ENCODE data around the gene CUL5.
A peak's percentile ranks its signal among the peaks of the same experiment; 100 is the strongest.
"Not testable (repeated sequence)": the region's sequence is repeated elsewhere in the genome, so short reads cannot be mapped to it uniquely, and the experiment has no call there.

The CUL5 gene

DNA sequence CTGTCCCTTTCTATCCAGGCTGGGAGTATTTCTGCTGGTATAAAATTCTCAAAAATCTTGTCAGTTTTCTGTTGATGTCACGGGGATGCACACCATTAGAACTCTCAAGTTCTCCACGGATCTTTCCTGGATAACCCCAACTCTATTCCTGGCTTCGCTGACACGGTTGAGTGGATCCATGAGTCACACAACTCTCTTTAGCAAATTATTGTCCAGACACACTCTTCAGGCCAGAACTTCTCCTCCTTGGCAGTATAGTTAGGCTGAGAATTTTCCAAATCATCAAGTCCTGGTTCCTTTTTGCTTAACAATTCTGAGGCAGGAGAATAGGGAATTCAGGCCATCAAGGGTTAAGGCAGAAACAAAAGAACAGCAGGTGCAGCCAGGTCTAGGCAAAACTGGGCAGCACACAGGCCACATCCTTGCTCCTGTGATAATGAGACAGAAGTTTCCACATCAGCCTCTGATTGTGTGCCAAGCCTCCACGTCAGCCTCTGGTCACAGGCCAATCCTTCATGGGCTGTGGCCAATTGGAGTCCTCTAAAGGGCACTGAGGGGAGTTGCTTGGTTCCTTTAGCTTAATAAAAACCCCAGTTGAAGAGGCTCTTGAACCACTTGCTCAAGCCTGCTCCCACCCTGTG lies 106.9 kb downstream of the CUL5 start:
- TF ChIP-seq, protein P1, sequence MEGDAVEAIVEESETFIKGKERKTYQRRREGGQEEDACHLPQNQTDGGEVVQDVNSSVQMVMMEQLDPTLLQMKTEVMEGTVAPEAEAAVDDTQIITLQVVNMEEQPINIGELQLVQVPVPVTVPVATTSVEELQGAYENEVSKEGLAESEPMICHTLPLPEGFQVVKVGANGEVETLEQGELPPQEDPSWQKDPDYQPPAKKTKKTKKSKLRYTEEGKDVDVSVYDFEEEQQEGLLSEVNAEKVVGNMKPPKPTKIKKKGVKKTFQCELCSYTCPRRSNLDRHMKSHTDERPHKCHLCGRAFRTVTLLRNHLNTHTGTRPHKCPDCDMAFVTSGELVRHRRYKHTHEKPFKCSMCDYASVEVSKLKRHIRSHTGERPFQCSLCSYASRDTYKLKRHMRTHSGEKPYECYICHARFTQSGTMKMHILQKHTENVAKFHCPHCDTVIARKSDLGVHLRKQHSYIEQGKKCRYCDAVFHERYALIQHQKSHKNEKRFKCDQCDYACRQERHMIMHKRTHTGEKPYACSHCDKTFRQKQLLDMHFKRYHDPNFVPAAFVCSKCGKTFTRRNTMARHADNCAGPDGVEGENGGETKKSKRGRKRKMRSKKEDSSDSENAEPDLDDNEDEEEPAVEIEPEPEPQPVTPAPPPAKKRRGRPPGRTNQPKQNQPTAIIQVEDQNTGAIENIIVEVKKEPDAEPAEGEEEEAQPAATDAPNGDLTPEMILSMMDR (IDR thresholded peaks at IDR 0.05), result no peak
- Histone ChIP-seq H3K9me3 (no peaks in the 10 kb centered on the region), H3K27me3 (no peaks in the 10 kb centered on the region), H3K4me3 (ENCODE audit: low read depth in 1 of 2, low read length in 1 of 2) (no peak overlapping the region), H3K36me3 (no peaks in the 10 kb centered on the region), H3K27ac (no peak overlapping the region), H3K4me1 (ENCODE audit: control insufficient read depth in 1 of 2, insufficient read depth in 1 of 2, low read depth in 1 of 2, low read length in 1 of 2) (no peaks in the 10 kb centered on the region)

DNA sequence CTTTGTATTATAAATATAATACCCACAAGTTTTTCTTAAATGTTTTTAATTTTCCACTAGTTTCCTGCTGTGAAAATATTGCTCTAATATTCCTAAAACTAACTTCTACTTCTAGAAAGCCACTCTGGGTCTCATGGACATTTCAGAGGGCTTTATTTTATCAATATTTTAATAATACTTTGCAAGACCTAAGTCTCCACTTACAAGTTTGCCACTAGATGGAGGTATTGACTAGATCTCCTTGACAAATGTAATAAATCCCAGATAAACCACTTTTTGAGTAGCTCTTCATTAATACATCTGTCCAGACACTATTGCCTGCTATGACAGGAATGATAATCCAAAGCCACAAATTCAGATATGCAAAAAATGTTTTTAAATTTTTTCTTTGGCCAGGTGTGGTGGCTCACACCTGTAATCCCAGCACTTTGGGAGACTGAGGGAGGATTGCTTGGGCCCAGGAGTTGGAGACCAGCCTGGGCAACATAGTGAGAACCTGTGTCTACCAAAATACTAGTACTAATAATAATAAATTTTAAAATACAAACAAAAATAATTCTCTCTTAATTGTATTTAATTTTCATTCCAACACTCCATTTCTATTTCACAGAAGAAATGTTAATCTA lies 109.2 kb downstream of the CUL5 start:
- H3K4me1 ChIP-seq (ENCODE audit: control insufficient read depth in 1 of 2, insufficient read depth in 1 of 2, low read depth in 1 of 2, low read length in 1 of 2), result peaks cover 15 to 17% of the 10 kb centered on the region in 2 experiments
- H3K36me3 ChIP-seq, result no peaks in the 10 kb centered on the region
- H3K27me3 ChIP-seq, result no peaks in the 10 kb centered on the region
- TF ChIP-seq, protein P1 (IDR thresholded peaks at IDR 0.05), result no peak
- H3K27ac ChIP-seq, result no peak overlapping the region
- no peaks in the 10 kb centered on the region for H3K9me3 ChIP-seq
- H3K4me3 ChIP-seq (ENCODE audit: low read depth in 1 of 2, low read length in 1 of 2), result no peak overlapping the region

DNA sequence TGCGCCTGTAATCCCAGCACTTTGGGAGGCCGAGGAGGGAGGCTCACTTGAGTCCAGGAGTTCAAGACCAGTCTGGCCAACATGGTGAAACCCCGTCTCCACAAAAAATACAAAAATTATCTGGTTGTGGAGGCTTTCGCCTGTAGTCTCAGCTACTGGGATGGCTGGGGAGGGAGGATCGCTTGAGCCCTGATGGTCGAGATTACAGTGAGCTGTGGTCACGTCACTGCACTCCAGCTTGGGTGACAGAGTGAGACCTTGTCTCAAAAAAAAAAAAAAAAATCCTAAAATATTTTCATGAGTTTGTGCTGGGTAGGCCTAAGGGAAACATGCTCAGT lies 112.2 kb downstream of the CUL5 start:
- H3K36me3 ChIP-seq, H3K27me3 ChIP-seq, H3K9me3 ChIP-seq: not testable (repeated sequence)
- H3K27ac ChIP-seq, result peak overlapping the region; percentile 69
- H3K4me3 ChIP-seq (ENCODE audit: low read depth in 1 of 2, low read length in 1 of 2), result peak overlapping the region; percentile 79 to 93
- peaks cover 29 to 34% of the 10 kb centered on the region in 2 experiments for H3K4me1 ChIP-seq (ENCODE audit: control insufficient read depth in 1 of 2, insufficient read depth in 1 of 2, low read depth in 1 of 2, low read length in 1 of 2)

DNA sequence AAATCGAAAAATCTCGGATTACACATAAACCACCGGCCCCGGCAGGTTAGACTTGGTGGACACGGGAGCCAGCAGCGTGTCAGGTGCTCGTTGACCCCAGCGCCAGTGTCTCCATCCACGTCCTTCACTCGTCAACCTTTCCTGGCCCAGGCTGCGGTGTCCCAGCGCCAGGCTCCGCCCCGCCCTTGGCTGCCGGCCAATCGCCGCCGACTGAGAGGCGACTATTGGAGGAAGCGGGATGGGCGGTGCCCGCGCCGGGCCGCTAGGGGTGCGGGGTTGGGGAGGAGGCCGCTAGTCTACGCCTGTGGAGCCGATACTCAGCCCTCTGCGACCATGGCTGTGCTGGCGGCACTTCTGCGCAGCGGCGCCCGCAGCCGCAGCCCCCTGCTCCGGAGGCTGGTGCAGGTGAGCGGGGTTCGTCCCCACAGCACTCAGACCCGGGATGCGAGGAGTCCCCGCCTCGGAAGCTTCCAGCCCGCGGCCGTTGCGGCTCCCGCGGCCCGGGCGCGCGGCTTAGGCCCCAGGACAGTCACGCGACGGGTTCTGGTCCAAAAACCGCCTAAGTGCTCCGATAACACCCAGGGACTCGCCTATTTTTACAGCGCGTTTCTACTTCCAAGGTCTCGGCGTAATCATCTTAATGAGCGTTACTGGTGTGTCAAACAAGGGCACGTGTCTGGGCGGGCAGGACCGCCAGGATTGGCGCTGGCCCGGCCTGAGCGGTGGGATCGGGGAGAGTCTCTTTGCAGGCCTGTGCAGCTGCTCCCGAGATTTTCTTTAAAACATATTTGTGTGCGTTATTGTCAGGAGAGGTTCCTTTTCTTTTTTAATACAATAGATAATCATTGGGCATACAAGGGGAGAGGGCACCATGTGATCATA lies 112.8 kb downstream of the CUL5 start, which contains the start of gene ACAT1:
Gene ACAT1, plus strand, starts transcription at position 294 of the 882 bp plus-strand sequence. Its CDS starts 40 bp downstream, at position 334.
- no peaks in the 10 kb centered on the region for H3K9me3 ChIP-seq
- no peaks in the 10 kb centered on the region for H3K27me3 ChIP-seq
- TF ChIP-seq, protein P1 (IDR thresholded peaks at IDR 0.05), result peak; percentile 74

DNA sequence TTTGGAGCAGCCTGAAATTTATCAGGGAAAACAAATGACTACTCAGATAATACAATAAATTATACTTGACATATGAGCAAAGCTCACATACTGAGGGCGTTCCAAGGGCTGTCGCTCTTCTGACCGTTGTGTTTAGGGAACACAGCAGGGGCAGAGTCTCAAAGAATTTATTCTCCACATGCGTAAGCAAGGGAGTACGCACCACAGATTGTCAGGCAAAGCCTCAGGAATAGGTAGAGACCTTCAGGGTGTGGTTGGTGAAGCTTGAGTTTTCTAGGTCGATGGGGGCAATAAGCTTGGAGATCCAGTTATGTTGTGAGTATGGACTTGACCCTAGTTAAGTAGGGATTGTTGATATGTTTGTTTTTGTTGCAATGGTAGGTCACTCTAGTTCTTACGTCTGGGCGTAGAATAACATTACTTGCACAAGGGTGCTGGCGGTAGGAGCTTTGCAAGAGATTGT lies 113.5 kb downstream of the CUL5 start:
- Histone ChIP-seq H3K36me3 (no peaks in the 10 kb centered on the region), H3K27me3 (no peaks in the 10 kb centered on the region), H3K4me1 (ENCODE audit: control insufficient read depth in 1 of 2, insufficient read depth in 1 of 2, low read depth in 1 of 2, low read length in 1 of 2) (peaks cover 29 to 34% of the 10 kb centered on the region in 2 experiments), H3K4me3 (ENCODE audit: low read depth in 1 of 2, low read length in 1 of 2) (peak overlapping the region; percentile 79 to 93), H3K9me3 (no peaks in the 10 kb centered on the region), H3K27ac (no peak overlapping the region)
- TF ChIP-seq, protein P1 (IDR thresholded peaks at IDR 0.05), result no peak

More for the DNA sequence above, 112.8 kb downstream of the CUL5 start, which contains the start of gene ACAT1:
- H3K4me3 ChIP-seq (ENCODE audit: low read depth in 1 of 2, low read length in 1 of 2), result peak within 1 kb of the TSS; percentile 79 to 93
- peaks cover 29 to 34% of the 10 kb centered on the region in 2 experiments for H3K4me1 ChIP-seq (ENCODE audit: control insufficient read depth in 1 of 2, insufficient read depth in 1 of 2, low read depth in 1 of 2, low read length in 1 of 2)
- H3K36me3 ChIP-seq, result no peaks in the 10 kb centered on the region
- H3K27ac ChIP-seq, result peak within 1 kb of the TSS; percentile 69
